GM19351 (cell line): ENCODE results near the gene ZNF574.
"Not testable (repeated sequence)": the region's sequence is repeated elsewhere in the genome, so short reads cannot be mapped to it uniquely, and the experiment has no call there.

Experiments
- ATAC-seq: cut with Tn5 transposase; IDR thresholded peaks from one replicate; pipeline ENCODE4 v1.9.1; 2021; ENCODE audit warnings: mild to moderate bottlenecking, moderate library complexity; ENCODE audit not compliant: unreplicated experiment

Gene ZNF574

DNA sequence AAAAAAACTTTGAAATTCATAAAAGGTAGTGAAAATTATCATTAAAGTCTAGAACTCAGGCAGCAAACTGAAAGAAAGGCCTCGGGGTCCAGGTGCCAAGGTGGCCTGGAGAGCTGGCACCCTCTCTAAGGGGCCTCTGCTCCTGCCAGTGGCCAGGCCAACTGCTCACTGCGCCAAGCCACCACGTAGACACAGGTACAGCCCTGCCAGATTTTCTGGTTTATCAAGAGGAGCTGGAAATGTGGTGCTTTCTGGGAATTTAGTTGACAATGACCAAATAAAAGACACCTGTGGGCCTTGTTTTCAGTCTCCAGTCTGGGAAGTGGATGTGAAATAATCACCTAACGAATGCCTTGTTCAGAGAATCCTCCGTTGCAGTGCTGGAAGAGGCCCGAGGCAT lies 22.8 kb downstream of the ZNF574 start:
- no peak for ATAC-seq

DNA sequence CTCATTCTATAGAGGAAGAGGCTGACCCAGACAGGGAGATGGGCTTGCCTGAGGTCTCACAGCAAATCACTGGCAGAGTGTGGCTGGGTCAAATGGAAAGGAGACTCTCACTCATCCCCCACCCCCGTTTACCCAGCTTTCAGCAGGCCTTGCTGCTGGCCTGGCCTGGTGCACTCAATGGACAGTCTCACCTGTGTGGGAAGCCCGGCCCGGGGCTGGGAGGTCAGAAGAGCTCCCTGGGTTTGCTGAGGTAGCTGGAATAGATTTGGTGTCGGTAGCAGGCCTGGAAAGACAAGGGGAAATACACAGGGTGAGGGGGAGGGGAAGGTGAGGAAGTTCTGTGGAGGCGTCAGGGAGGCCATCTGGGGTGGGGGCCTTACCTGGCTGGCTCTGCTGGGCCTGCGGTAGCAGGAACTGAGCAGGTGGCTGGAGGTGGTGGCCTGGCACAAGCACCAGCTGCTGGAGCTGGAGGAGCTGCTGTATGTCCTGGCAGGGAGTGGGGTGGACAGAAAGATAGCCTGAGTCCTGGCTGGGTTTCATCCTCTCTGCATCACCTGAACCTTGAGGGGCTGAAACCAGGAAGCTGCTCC lies 23.5 kb downstream of the ZNF574 start:
- no peak for ATAC-seq

DNA sequence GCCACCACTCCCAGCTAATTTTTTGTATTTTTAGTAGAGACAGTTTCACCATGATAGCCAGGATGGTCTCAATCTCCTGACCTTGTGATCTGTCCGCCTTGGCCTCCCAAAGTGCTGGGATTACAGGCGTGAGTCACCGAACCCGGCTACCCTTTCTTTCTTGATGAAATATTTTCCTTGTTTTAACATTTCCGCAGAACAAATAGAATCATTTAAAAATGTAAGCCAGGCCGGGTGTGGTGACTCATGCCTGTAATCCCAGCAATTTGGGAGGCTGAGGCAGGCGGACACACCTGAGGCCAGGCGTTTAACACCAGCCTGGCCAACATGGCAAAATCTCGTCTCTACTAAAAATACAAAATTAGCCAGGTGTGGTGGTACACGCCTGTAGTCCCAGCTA lies 24.3 kb downstream of the ZNF574 start:
- ATAC-seq: not testable (repeated sequence)

DNA sequence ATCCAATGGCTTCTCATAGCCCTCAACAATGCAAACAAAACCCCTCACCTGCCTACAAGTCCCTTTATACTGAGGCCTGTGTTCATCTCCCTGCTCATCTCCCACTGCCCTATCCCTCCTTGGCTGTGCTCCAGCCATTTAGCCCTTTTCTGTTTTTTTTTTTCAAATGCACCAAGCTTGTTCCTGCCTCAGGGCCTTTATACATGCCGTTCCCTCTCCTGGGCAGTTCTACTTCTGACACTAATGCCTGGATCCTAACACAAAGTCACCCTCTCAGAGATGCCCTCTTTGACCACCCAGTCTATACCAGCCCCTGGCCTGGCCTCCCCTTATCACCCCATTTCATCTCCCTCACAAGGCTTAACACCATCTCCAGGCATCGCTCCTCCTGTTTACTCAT lies 26.9 kb downstream of the ZNF574 start:
- ATAC-seq: no peak

DNA sequence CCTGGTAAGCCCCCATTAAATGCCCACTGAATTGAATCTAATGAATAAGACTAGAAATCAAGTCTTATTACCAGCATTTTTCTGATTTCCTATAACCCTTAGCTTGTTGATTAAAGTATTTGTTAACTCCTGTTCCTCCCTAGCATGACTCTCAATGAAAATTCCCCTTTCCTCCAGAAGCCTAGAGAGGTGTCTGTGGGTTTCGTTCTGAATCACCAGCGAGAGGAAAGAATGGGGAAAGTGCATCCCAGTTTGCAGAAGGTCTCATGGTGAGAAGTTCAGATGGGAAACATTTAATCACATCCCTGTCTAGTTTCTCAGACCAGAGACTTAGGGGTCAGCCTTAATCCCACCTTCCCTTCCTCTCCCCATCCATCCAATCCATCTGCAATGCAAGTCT lies 29.4 kb downstream of the ZNF574 start:
- no peak for ATAC-seq

DNA sequence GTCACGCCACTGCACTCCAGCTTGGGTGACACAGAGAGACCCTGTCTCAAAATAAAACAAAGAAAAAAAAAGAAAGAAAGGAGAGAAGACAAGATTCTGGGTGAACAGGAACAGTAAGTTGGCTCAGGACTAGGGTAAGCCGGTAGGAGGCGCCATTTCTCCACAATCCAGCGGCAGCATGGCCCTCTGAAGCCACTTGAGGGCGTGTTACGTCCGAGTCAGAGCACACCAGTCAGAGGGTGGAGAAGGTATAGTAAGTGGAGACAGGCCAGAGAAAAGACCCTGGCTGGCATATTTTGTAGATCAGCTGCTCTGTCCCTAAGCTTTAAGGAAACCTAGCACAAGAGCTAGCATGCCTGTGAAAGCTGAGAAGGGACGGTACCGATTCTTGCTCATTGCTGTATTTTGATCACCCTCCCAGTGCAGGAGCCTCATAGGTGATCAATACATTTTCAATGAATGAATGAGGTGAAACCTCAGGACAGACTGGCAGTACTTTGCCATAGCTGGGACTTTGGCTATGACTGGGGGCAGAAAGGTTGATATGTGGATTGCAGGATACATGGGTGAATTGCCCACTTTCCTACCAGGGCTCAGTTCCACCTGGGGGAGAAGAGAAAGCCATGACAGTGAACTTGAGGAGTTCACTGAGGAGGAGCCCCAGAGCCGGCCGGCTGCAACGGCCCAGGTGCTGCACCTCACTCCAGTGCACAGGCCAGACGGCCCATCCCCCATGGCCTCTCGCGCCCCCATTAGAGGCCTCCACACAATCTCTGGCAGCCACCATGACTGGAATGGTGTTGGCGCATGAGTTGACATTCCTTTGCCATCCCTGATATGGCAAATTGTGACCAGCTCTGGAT lies 32.8 kb downstream of the ZNF574 start:
- peak; percentile 68 for ATAC-seq

DNA sequence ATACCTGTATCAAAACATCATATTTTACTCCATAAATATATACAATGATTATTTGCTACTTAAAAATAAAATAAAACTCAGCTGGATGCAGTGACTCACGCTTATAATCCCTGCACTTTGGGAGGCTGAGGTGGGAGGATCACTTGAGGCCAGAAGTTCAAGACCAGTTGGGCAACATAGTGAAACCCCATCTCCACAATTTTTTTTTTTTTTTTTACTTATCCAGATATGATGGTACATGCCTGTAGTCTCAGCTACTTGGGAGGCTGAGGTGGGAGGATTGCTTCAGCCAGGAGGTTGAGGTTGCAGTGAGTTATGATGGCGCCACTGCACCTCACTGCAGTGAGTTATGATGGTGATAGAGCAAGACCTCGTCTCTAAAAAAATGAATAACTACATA lies 33.9 kb downstream of the ZNF574 start:
- no peak for ATAC-seq

DNA sequence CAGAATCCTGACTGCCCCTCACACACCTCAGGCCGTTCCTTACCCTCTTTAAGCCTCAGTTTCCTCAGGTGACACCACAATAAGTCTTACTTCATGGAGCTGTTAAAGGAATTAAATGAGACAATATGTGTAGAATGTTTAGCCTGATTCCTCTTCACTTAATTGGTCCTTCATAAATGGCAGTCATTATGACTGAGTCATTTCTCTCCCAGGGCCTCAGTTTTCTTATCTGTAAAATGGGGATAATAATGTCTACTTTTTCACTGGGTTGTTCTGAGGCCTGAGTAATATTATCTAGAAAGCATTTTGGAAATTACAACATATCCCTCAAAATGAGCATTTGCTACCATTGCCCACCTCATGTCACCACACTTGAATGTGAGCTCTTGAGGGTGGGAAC lies 34.7 kb downstream of the ZNF574 start:
- ATAC-seq: no peak

DNA sequence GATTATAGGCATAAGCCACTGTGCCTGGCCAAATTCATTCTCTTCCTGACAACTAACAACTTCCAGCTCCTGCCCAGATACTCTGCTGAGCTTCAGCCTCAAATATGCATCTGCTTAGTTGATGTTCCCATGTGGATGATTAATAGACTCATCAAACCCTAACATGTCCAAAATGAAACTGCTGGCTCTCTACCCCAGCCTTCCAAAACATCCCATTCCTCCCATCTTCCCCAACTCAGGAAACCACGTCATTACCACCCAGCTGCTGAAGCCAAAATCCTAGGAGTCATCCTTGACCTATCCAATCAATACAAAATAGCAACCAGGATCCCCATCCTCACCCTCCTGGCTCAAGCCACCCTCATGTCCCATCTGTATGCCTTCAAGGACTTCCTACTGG lies 35.4 kb downstream of the ZNF574 start:
- ATAC-seq: no peak

DNA sequence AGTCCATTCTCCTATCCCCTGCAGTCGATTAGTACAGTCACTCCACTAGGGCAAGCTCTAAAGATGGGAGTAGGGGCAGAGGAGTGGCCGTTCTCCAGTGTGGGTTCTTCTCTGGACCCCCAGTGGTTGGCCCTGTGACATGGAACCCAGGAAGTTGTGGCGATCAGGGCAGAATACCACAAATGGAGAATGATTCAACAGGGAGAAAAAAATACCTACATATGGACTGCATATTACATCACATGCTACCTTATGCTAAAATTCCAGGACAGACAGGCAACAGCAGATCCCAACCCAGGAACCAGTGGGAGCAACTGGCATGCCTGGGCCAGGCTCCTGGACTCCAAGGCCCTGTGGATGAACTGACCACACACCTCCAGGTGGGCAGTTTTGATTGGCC lies 35.8 kb downstream of the ZNF574 start:
- ATAC-seq: no peak

DNA sequence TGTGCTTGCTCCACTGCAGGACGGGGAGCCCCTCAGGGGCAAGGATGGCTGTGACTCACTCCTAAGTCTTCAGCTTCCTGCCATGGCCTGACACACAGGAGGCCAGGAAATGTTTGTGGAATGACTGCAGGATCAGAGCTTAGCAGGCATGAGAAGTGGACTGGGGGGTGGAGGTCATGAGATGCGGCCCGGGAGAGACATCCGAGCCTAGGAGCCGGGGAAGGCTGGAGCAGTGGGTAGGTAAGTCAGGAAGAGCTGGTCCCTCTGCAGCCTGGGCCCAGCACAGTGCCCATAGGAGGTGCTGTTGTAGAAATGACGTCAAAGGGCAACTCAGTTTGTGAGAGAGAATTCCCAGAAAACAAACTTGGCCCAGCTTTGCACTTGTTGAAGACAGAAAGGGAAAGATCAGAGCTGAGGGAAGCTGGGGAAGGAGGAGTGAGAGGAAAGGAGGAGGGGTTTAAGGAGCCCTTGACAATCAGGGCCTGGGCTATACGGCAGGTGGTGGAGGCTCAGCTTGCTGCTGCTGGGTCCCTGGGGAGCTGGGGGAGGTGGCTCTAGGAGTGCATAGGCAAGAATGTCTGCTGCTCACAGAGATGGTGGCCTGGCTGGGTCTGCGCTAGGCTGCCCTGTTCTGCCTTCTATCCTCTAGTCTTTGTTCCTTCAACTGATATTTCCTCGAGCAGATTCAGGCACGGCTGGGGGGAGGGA lies 37.8 kb downstream of the ZNF574 start:
- peak; percentile 62 for ATAC-seq

DNA sequence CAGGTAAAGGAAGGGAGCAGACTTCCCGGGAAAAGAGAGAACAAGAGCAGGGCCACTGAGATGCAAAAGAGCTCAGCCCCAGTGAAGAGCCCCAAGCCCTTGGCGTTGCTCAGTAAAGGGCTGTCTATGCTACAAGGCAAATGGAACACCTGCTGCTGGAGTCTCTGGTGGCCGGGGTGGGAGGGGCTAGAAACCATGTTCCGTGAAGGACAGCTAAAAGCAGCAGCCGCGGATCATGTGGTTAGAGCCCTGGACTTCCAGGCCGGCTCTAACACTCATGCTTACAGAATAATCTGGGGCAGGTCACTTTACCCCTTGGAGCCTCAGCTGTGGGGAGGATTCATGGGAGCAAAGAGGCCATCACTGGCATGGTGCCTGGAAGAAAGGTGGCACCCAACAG lies 38.4 kb downstream of the ZNF574 start:
- ATAC-seq: peak; percentile 77

DNA sequence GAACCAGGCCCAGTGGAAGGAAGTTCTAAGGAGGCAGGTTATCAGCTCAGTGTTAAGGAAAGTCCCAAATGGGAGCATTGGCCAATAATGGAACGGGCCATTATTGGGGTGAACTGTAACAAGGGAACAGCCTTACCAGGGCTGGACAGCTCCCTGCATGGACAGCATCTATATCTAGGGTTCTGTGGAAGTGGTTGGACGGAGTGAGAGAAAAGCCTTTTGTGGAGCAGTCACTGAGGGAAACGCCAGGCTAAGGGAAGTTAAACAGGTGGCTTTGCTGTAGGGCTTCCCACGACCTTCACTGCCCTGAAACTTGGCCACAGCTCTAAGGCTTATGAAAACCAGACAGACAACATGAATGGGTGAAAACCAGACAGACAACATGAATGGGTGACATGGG lies 39.3 kb downstream of the ZNF574 start:
- no peak for ATAC-seq

DNA sequence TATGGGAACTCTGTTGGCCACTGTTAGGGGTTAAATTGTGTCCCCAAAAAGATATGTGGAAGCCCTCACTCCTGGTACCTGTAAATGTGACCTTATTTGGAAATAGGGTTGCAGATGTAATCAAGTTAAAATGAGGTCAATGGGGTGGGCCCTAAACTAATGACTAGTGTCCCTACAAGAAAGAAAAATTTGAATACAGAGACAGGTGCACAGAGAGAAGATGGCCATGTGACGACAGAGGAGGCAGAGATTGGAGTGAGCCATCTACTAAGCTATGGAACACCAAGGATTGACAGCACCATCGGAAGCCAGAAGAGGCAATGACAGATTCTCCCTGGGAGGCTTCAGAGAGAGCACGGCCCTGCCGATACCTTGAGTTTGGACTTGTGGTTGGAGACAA lies 39.7 kb downstream of the ZNF574 start:
- ATAC-seq: no peak

DNA sequence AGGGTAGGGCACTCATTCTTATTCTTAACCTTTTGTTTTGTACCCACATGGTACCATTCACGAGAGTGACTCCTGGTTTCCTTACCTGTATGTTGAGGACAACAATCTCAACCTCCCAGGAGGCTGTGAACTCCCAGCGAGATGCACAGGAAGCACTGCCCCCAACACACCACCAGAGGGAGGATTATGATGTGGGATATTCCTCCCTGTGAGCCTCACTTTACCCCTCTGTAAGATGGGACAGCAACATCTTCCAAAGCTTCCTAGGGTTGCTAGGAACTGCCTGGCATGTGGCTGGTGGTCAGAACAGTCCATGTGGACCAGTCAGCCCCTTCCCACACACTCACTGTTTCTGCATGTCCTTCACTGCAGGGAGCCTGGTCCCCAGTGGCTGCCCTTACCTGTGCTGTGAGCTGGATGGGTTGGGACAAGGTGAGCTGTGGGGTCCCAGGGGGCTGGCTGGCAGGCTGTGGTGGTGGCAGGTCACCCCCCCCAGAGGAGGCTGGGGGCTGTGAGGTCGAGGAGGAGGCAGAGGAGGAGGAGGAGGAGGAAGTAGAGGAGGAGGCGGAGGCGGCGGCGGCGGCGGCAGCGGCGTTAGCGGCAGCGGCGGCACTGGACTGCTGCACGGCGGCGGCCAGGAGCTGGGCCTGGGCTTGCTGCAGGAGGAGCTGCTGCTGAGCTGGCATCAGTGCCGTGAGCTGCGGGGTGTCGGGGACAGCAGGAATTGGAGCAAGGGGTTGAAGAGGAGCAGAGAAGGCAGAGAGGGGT lies 40.5 kb downstream of the ZNF574 start:
- no peak for ATAC-seq

DNA sequence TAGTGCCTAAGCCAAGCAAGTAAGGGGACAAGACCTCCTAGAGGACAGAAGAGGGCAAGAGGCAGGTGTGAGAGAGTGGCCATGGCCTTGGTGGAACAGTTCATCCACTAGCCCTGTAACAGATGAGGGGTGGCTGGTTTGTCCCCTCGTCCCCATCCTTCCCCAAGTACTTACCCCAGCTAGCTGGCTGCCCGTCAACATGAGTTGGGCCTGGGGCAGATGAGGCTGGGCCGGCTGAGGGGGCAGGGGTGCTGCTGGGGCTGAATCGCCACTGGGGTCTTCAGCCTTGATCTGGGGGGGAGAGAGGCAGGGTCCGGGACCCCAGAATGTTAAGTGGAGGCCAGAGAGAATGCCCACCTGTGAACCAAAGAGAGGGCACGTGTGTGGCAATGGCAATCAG lies 41.1 kb downstream of the ZNF574 start:
- ATAC-seq: no peak

DNA sequence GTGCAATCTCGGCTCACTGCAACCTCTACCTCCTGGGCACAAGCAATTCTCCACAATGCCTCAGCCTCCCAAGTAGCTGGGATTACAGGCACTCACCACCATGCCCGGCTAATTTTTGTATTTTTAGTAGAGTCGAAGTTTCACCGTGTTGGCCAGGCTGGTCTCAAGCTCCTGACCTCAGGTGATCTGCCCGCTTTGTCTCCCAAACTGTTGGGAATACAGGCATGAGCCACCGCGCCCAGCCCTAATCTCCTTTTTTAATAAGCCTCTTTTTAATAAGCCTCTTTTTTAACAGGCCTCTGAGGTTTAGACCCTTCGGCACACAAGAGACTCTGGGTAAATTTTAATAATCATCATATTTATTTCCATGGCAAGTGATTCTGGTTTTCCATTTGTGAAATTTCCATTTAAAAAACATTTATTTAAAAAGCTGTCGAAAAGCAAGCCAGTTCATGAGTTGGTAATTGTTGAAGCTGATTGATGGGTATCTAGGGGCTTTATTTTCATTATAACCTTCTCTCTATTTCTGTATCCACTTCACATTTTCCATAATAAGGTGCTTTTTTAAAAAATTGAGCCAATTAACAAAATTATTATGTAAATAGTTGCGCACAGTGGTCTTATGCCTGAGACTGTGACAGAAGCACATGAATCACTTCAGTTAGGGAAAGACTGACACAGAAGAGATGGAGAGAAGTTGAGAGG lies 44.5 kb downstream of the ZNF574 start:
- no peak for ATAC-seq

DNA sequence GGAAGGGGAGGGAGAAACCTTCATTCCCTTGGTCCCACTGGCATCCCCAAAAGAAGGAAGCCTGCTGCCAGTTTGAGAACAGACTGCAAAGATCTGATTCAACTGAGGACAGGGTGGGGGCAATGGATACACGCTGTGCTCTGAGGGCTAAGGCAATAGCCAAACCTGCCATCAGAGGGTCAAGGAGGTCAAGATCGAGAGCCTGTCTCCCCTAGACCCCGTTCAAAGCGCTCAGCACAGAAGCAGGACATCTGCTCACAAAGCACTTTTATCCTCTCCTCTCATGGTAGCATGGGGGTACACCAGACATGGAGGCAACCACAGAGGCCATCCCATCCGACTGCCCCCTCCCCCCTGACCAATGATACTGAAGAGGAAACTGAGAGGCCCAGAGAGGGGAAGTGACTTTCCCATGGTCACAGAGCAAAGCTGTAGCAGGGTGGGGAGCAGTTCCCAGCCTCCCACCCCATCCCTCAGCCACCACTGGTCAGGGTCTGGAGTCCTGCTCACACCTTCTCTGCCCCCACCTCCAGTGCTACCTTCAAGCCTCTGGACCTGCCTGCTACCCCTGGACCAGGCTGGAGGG lies 45.2 kb downstream of the ZNF574 start:
- ATAC-seq: no peak

DNA sequence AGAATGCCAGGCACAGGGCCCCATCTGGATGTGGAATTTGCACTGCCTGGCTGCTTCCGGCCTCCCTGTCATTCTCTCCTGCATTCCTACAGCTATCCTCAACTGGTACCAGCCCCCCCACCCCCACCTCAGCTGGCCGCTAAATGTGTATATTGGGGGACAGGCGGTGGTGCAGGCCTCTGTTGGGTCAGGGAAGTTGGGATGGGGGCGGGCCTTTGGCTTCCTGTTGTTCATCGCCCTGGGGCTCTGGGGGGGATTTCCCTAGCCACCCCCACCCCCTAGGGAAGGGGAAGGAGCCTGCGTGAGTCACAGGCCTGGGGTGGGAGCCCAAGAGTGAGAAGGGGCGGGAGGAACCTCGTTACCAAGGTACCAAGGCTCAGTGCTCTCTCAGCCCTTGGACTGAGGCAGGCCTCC lies 45.7 kb downstream of the ZNF574 start:
- ATAC-seq: no peak
